Endothelial cell of umbilical vein (primary cell): ENCODE results near the gene RUNX2. TPM values are rescaled to one million over a fixed set of nuclear protein-coding genes. Genes with fewer than 3 reads are reported as not detected.

Source experiments
- BruUV-seq: library from RNA; stranded (reverse); fragments of 400-500 nt; replicated peaks from 2 replicates; lab custom pipeline; 2021; lab: Mats Ljungman, UMichigan
- CTCF ChIA-PET: fragments of 300-600, 350-600 bp; sonication (Branson Sonifier 250); formaldehyde crosslinking; loops from one replicate; lab custom pipeline; 2021; ENCODE audit warnings: antibody characterized with exemption, inconsistent platforms; lab: Charles Lee
- POLR2A ChIA-PET: fragments of 300-600, 350-600 bp; sonication (Branson Sonifier 250); formaldehyde crosslinking; loops from one replicate; lab custom pipeline; 2021; ENCODE audit warnings: antibody characterized with exemption, inconsistent platforms; lab: Charles Lee
- DNase-seq: peaks from one replicate; pipeline ENCODE4 v3.0.0-alpha.2; 2011; ENCODE audit warnings: low read depth, low spot score
- FAIRE-seq: peaks from 2 replicates; lab custom pipeline; 2011; peaks lifted over from hg19 to GRCh38; lab: Jason Lieb, UNC
- H2AFZ ChIP-seq: 2 replicates; pipeline ENCODE4 v1.6.0; 2012; ENCODE audit warnings: low read depth, low read length, control low read depth, inconsistent platforms
- H3K27ac ChIP-seq: 2 replicates; pipeline ENCODE4 v1.5.1; 2011; ENCODE audit warnings: low read depth, mild to moderate bottlenecking, control low read depth, low read length, moderate library complexity; ENCODE audit not compliant: insufficient read depth
- H3K27me3 ChIP-seq, 2 experiments: 2 replicates each; pipeline versions ENCODE4 v1.6.0 to v1.6.1; 2011; ENCODE audit warnings: low read length in 2 of 2, mixed read lengths in 1 of 2; ENCODE audit not compliant: control insufficient read depth in 2 of 2, insufficient read depth in 2 of 2
- H3K36me3 ChIP-seq, 2 experiments: 2 replicates in 1 of 2; 3 replicates in 1 of 2; pipeline ENCODE4 v1.5.1; 2011; ENCODE audit warnings: low read length in 2 of 2, mild to moderate bottlenecking in 1 of 2, moderate library complexity in 1 of 2; ENCODE audit not compliant: control insufficient read depth in 2 of 2, insufficient read depth in 2 of 2; ENCODE audit errors: extremely low read depth in 1 of 2
- H3K4me1 ChIP-seq: 3 replicates; pipeline ENCODE4 v1.5.1; 2011; ENCODE audit warnings: mild to moderate bottlenecking, low read length; ENCODE audit not compliant: control insufficient read depth, insufficient read depth; ENCODE audit errors: extremely low read depth
- H3K4me2 ChIP-seq: 2 replicates; pipeline ENCODE4 v1.6.1; 2011; ENCODE audit warnings: low read length, control low read depth, mixed read lengths; ENCODE audit not compliant: insufficient read depth
- H3K4me3 ChIP-seq, 3 experiments: fragments of 200-600 bp in 1 of 3; sonication (generic), shearing (Covaris generic) in 1 of 3; replicated peaks in 1 of 3; 2 replicates each; pipeline ENCODE4 v1.5.1; 2011 to 2016; ENCODE audit warnings: control low read depth in 3 of 3, low read length in 3 of 3, mild to moderate bottlenecking in 2 of 3, inconsistent platforms in 1 of 3, low read depth in 1 of 3, moderate library complexity in 1 of 3; ENCODE audit not compliant: insufficient read depth in 1 of 3
- H3K79me2 ChIP-seq: 2 replicates; pipeline ENCODE4 v1.6.0; 2012; ENCODE audit warnings: low read length, inconsistent platforms; ENCODE audit not compliant: control insufficient read depth, insufficient read depth
- H3K9ac ChIP-seq: replicated peaks from 2 replicates; pipeline ENCODE3; 2011; ENCODE audit warnings: low read length, control low read depth; ENCODE audit not compliant: insufficient read depth; ENCODE audit errors: extremely low read depth
- H3K9me1 ChIP-seq: replicated peaks from 3 replicates; pipeline ENCODE4 v1.6.0; 2011; ENCODE audit warnings: mild to moderate bottlenecking, low read length; ENCODE audit not compliant: control insufficient read depth, insufficient read depth; ENCODE audit errors: extremely low read depth
- H3K9me3 ChIP-seq: replicated peaks from 2 replicates; pipeline ENCODE4 v1.5.1; 2012; ENCODE audit warnings: low read length, inconsistent platforms; ENCODE audit not compliant: control insufficient read depth, insufficient read depth
- H4K20me1 ChIP-seq: replicated peaks from 2 replicates; pipeline ENCODE3; 2011; ENCODE audit warnings: mild to moderate bottlenecking, low read length; ENCODE audit not compliant: control insufficient read depth, insufficient read depth; ENCODE audit errors: extremely low read depth
- CTCF ChIP-seq, 2 donors: IDR thresholded peaks; 1 replicate in 1 of 2; 2 replicates in 1 of 2; pipeline ENCODE4 v1.5.1; 2011; ENCODE audit warnings: low read length in 2 of 2, mild to moderate bottlenecking in 2 of 2, moderate library complexity in 2 of 2, control low read depth in 1 of 2, inconsistent platforms in 1 of 2, low read depth in 1 of 2; ENCODE audit not compliant: insufficient read depth in 1 of 2; ENCODE audit errors: extremely low read depth in 1 of 2
- EZH2 ChIP-seq: IDR thresholded peaks from 2 replicates; pipeline ENCODE4 v1.6.1; 2012; ENCODE audit warnings: borderline replicate concordance, low read depth, mild to moderate bottlenecking, moderate library complexity, low read length, inconsistent platforms; ENCODE audit not compliant: severe bottlenecking
- FOS ChIP-seq: IDR thresholded peaks from 2 replicates; pipeline ENCODE4 v1.6.1; 2011; ENCODE audit warnings: mild to moderate bottlenecking, low read length, moderate library complexity, borderline replicate concordance; ENCODE audit not compliant: insufficient read depth
- GATA2 ChIP-seq: IDR thresholded peaks from 2 replicates; pipeline ENCODE4 v1.7.0; 2011; ENCODE audit warnings: low read depth, mild to moderate bottlenecking, moderate library complexity, mixed read lengths, low read length; ENCODE audit not compliant: insufficient read length, insufficient read depth
- JUN ChIP-seq: IDR thresholded peaks from 2 replicates; pipeline ENCODE4 v1.6.1; 2011; ENCODE audit warnings: borderline replicate concordance, low read depth; ENCODE audit not compliant: insufficient read length, insufficient read depth
- MAX ChIP-seq: IDR thresholded peaks from 2 replicates; pipeline ENCODE4 v1.6.1; 2011; ENCODE audit not compliant: insufficient read depth, insufficient read length
- MYC ChIP-seq: IDR thresholded peaks from one replicate; pipeline ENCODE4 v1.6.1; 2011; ENCODE audit warnings: mild to moderate bottlenecking, low read depth, low read length
- POLR2A ChIP-seq: IDR thresholded peaks from 2 replicates; pipeline ENCODE4 v1.6.1; 2012; ENCODE audit warnings: low read depth, mild to moderate bottlenecking, control low read depth, low read length
- POLR2AphosphoS5 ChIP-seq: IDR thresholded peaks from 2 replicates; pipeline ENCODE4 v1.6.1; 2012; ENCODE audit warnings: low read depth, mild to moderate bottlenecking, control low read depth, low read length, moderate library complexity; ENCODE audit not compliant: insufficient read depth
- dilution Hi-C: fragments of 300-500 bp; cut with MboI; formaldehyde crosslinking; loops from one replicate; pipeline ENCODE4 v1.15.0; 2019; ENCODE audit warnings: low sequenced_read_pairs; ENCODE audit not compliant: extremely low pct_ligation_motif_present
- intact Hi-C: fragments of 100-400 bp; cut with micrococcal nuclease; formaldehyde crosslinking; loops from one replicate; pipeline ENCODE4 v1.10.0; 2022
- polyA plus RNA-seq, 4 experiments: library from polyadenylated mRNA; depleted of rRNA in 3 of 4; stranded (reverse) in 3 of 4; unstranded in 1 of 4; fragments of >200 nt; gene quantifications; 2 replicates each; pipeline versions ENCODE4 v1.2.1 to v1.2.3, GENCODE V29; 2011 to 2012; ENCODE audit warnings: missing spikeins in 1 of 4
- total RNA-seq: library from RNA; stranded (reverse); gene quantifications from 2 replicates; pipeline ENCODE4 v1.2.3, GENCODE V29; 2021

Gene RUNX2
- total and polyA plus RNA-seq, 2 donors (not counting 3 experiments of a cell fraction or from before 2014, with no cell fraction given): 0.06 TPM; not detected in 1

- Histone ChIP-seq H3K9me1 (no peaks in the 10 kb centered on the region), H3K27me3 (peaks cover 0 to 4% of the 10 kb centered on the region in 2 experiments), H2AFZ (no peak overlapping the region), H3K9ac (no peak overlapping the region), H3K4me1 (no peaks in the 10 kb centered on the region), H3K4me2 (no peak overlapping the region), H3K79me2 (no peaks in the 10 kb centered on the region), H3K27ac (no peak overlapping the region), H3K36me3 (no peaks in the 10 kb centered on the region), H4K20me1 (no peaks in the 10 kb centered on the region), H3K9me3 (no peaks in the 10 kb centered on the region), H3K4me3 (no peak overlapping the region)
- intact Hi-C loops: no loop called here
- no TSS peak for BruUV-seq
- dilution Hi-C loops: no loop called here
- ChIA-PET CTCF (interaction anchor here (1.0 kb wide), 1 partner anchor 172 kb away, joined by 3 read pairs; no protein-coding TSS in a partner anchor), POLR2A (no interaction called here)
- no peak for TF ChIP-seq GATA2
- TF ChIP-seq POLR2A: no peak
- no peak for TF ChIP-seq MAX
- TF ChIP-seq MYC: no peak
- no peak for TF ChIP-seq FOS
- no peak for TF ChIP-seq POLR2AphosphoS5
- TF ChIP-seq CTCF (IDR thresholded peaks at IDR 0.05; ENCODE audit: extremely low read depth in 1 of 2, insufficient read depth in 1 of 2, low read depth in 1 of 2, low read length in 2 of 2): no peak
- no peak for TF ChIP-seq JUN
- no peak for TF ChIP-seq EZH2
- FAIRE-seq: no peak
- no peak for DNase-seq
Measured at GRCh38 chr6:45541934-45542333, 213.8 kb downstream of the RUNX2 start.
